GM12873 (cell line): ENCODE measurements around the gene PRELID3B.

Experiments used
- CTCF ChIP-seq: IDR thresholded peaks from 2 replicates; pipeline ENCODE4 v1.5.1; 2012; ENCODE audit warnings: low read depth, mild to moderate bottlenecking, moderate library complexity, low read length, control low read depth; ENCODE audit not compliant: insufficient read depth; ENCODE audit errors: missing control alignments

The PRELID3B gene

GRCh38 chr20:59050437-59050836 is 7.9 kb upstream of the PRELID3B start:
- TF ChIP-seq CTCF = no peak

- no peak for TF ChIP-seq CTCF
Observed at GRCh38 chr20:59048681-59049030, 6.1 kb upstream of the PRELID3B start.

GRCh38 chr20:59047938-59048680 is 5.5 kb upstream of the PRELID3B start:
- TF ChIP-seq CTCF = no peak

- no peak for TF ChIP-seq CTCF
Observed at GRCh38 chr20:59046862-59047261, 4.3 kb upstream of the PRELID3B start.

- TF ChIP-seq CTCF = no peak
Observed at GRCh38 chr20:59044796-59045195, 2.2 kb upstream of the PRELID3B start.

- TF ChIP-seq CTCF = no peak
Observed at GRCh38 chr20:59044295-59044694, 1.7 kb upstream of the PRELID3B start.

GRCh38 chr20:59043698-59044097 is 1.1 kb upstream of the PRELID3B start:
- TF ChIP-seq CTCF = no peak
